ENCODE measurements around the gene FICD. TPM values are rescaled to one million over a fixed set of nuclear protein-coding genes. Genes with fewer than 3 reads are reported as not detected.

FICD gene
- polyA plus RNA-seq, 1 donor from 2014 or later = 1.5 TPM

GRCh38 chr12:108515916-108516315, 839 bp downstream of the FICD start:
- H3K27ac ChIP-seq (ENCODE audit: low read length) = no peak overlapping the region
- peak overlapping the region; percentile 84 for H3K4me2 ChIP-seq (ENCODE audit: low read length)
- no peaks in the 10 kb centered on the region for H3F3A ChIP-seq (ENCODE audit: insufficient read depth, low read length, poor library complexity, severe bottlenecking)
- no peaks in the 10 kb centered on the region for H3K9me2 ChIP-seq (ENCODE audit: insufficient read depth, low read length)
- TF ChIP-seq SMC3 (conservative IDR thresholded peaks at IDR 0.05; ENCODE audit: poor library complexity) = no peak
- TF ChIP-seq EP300 (conservative IDR thresholded peaks at IDR 0.05; ENCODE audit: poor library complexity, severe bottlenecking) = no peak
- TF ChIP-seq RAD21 (conservative IDR thresholded peaks at IDR 0.05) = no peak
- no peak for TF ChIP-seq CTCF (IDR thresholded peaks at IDR 0.05; ENCODE audit: poor library complexity, severe bottlenecking)
- no peak for TF ChIP-seq EZH2 (IDR thresholded peaks at IDR 0.05; ENCODE audit: borderline replicate concordance, insufficient read depth, low read length, poor library complexity, severe bottlenecking)
- TF ChIP-seq REST (IDR thresholded peaks at IDR 0.05; ENCODE audit: borderline replicate concordance) = no peak
- H3K4me3 ChIP-seq (ENCODE audit: low read length) = peak overlapping the region; percentile 91
- H3K9ac ChIP-seq (ENCODE audit: low read length) = peak overlapping the region; percentile 72
- H4K20me1 ChIP-seq (ENCODE audit: insufficient read depth) = no peaks in the 10 kb centered on the region
- H3K9me3 ChIP-seq (ENCODE audit: low read length) = no peaks in the 10 kb centered on the region
- no peaks in the 10 kb centered on the region for H3K36me3 ChIP-seq (ENCODE audit: insufficient read depth, low read length)
- peaks cover 10% of the 10 kb centered on the region for H3K79me2 ChIP-seq (replicated peaks; ENCODE audit: insufficient read depth, low read length)
- no peak overlapping the region for H2AFZ ChIP-seq (ENCODE audit: low read depth, low read length)
- H3K27me3 ChIP-seq (ENCODE audit: insufficient read depth, low read depth, low read length) = no peaks in the 10 kb centered on the region

- H3K4me2 ChIP-seq (ENCODE audit: low read length) = no peak overlapping the region
- H3K79me2 ChIP-seq (replicated peaks; ENCODE audit: insufficient read depth, low read length) = peaks cover 10% of the 10 kb centered on the region
- H3K9me3 ChIP-seq (ENCODE audit: low read length) = no peaks in the 10 kb centered on the region
- H3K36me3 ChIP-seq (ENCODE audit: insufficient read depth, low read length) = no peaks in the 10 kb centered on the region
- no peak for TF ChIP-seq MXI1 (conservative IDR thresholded peaks at IDR 0.05; ENCODE audit: poor library complexity, severe bottlenecking)
- no peak for TF ChIP-seq SMC3 (conservative IDR thresholded peaks at IDR 0.05; ENCODE audit: poor library complexity)
- no peak for TF ChIP-seq EP300 (conservative IDR thresholded peaks at IDR 0.05; ENCODE audit: poor library complexity, severe bottlenecking)
- TF ChIP-seq REST (IDR thresholded peaks at IDR 0.05; ENCODE audit: borderline replicate concordance) = no peak
- no peak for TF ChIP-seq TAF1 (IDR thresholded peaks at IDR 0.05; ENCODE audit: low read depth)
- no peak for TF ChIP-seq RAD21 (conservative IDR thresholded peaks at IDR 0.05)
- no peak for TF ChIP-seq EZH2 (IDR thresholded peaks at IDR 0.05; ENCODE audit: borderline replicate concordance, insufficient read depth, low read length, poor library complexity, severe bottlenecking)
- no peak for TF ChIP-seq POLR2AphosphoS5 (IDR thresholded peaks at IDR 0.05)
- TF ChIP-seq CTCF (IDR thresholded peaks at IDR 0.05; ENCODE audit: poor library complexity, severe bottlenecking) = no peak
- H3F3A ChIP-seq (ENCODE audit: insufficient read depth, low read length, poor library complexity, severe bottlenecking) = no peaks in the 10 kb centered on the region
- no peaks in the 10 kb centered on the region for H4K20me1 ChIP-seq (ENCODE audit: insufficient read depth)
- peak overlapping the region; percentile 91 for H3K4me3 ChIP-seq (ENCODE audit: low read length)
- no peaks in the 10 kb centered on the region for H3K27me3 ChIP-seq (ENCODE audit: insufficient read depth, low read depth, low read length)
- H2AFZ ChIP-seq (ENCODE audit: low read depth, low read length) = no peak overlapping the region
- no peak overlapping the region for H3K9ac ChIP-seq (ENCODE audit: low read length)
- no peaks in the 10 kb centered on the region for H3K9me2 ChIP-seq (ENCODE audit: insufficient read depth, low read length)
- H3K27ac ChIP-seq (ENCODE audit: low read length) = no peak overlapping the region
Measured at GRCh38 chr12:108516511-108517275, 1.6 kb downstream of the FICD start.

Data from neural cell (in vitro differentiated cells).